Measurements from ENCODE around the gene UBQLN4. TPM values are rescaled to one million over a fixed set of nuclear protein-coding genes. Genes with fewer than 3 reads are reported as not detected.

UBQLN4 gene
- total RNA-seq, 4 donors from 2014 or later = 16.3 to 22.5 (median 21.4) TPM

DNA sequence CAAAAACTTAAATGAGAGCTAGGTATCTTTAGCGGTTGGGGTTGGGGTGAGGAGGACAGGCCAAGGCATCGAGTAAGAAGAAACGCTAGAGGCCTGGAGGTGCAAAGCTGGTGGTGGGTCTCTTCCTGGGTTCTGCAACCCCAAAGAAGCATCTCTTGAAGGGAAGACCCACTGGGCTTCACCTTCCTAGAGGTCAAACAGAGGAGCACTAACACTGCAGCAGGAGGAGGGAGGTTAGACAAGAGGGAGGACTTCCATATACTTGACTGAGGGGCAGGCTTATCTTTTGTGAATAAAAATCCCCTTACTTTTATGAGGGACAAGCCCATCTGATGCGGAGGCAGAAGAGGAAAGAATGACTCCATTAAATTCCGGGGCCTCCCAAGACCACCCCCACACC is 26.2 kb upstream of the UBQLN4 start:
- Histone ChIP-seq H3K27me3 (no peaks in the 10 kb centered on the region), H3K9me3 (no peaks in the 10 kb centered on the region), H3K27ac (no peak overlapping the region), H3K36me3 (no peaks in the 10 kb centered on the region), H3K4me1 (peaks cover 0 to 17% (median 6%) of the 10 kb centered on the region in 4 donors), H3K4me3 (no peak overlapping the region)
- no peak for DNase-seq
- no peak for TF ChIP-seq POLR2A (IDR thresholded peaks at IDR 0.05)
- TF ChIP-seq CTCF (IDR thresholded peaks at IDR 0.05) = no peak

- Histone ChIP-seq H3K27ac (no peak overlapping the region), H3K9me3 (no peaks in the 10 kb centered on the region), H3K4me3 (no peak overlapping the region), H3K4me1 (peaks cover 0 to 17% (median 6%) of the 10 kb centered on the region in 4 donors), H3K27me3 (no peaks in the 10 kb centered on the region), H3K36me3 (no peaks in the 10 kb centered on the region)
- no peak for DNase-seq
- TF ChIP-seq POLR2A (IDR thresholded peaks at IDR 0.05) = no peak
- TF ChIP-seq CTCF (IDR thresholded peaks at IDR 0.05) = no peak
These were observed 25.1 kb upstream of the UBQLN4 start for GRCh38 chr1:156078728-156079127.

DNA sequence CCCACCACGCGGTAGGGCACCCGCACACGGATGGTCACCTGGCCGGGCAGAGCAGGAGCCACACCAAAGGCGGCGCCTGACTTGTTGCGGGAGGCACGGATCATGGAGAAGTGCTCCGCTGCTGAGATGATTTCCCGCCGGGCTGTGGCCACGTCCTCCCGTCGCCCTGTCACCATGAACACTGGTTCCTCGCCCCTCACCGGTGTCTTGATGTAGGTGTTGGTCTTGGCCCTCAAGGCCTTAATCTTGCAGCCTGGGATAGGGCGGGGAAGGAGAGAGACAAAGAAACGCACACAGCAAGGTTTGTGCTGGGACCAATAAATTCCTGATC is 23.8 kb upstream of the UBQLN4 start:
- H3K27me3 ChIP-seq = no peaks in the 10 kb centered on the region
- TF ChIP-seq POLR2A (IDR thresholded peaks at IDR 0.05) = no peak
- TF ChIP-seq CTCF (IDR thresholded peaks at IDR 0.05) = no peak
- H3K4me3 ChIP-seq = no peak overlapping the region
- peaks cover 0 to 10% (median 3%) of the 10 kb centered on the region in 4 donors for H3K4me1 ChIP-seq
- DNase-seq = no peak
- peak overlapping the region in 1 of 4 donors; percentile 38 for H3K27ac ChIP-seq
- H3K9me3 ChIP-seq = no peaks in the 10 kb centered on the region
- no peaks in the 10 kb centered on the region for H3K36me3 ChIP-seq

DNA sequence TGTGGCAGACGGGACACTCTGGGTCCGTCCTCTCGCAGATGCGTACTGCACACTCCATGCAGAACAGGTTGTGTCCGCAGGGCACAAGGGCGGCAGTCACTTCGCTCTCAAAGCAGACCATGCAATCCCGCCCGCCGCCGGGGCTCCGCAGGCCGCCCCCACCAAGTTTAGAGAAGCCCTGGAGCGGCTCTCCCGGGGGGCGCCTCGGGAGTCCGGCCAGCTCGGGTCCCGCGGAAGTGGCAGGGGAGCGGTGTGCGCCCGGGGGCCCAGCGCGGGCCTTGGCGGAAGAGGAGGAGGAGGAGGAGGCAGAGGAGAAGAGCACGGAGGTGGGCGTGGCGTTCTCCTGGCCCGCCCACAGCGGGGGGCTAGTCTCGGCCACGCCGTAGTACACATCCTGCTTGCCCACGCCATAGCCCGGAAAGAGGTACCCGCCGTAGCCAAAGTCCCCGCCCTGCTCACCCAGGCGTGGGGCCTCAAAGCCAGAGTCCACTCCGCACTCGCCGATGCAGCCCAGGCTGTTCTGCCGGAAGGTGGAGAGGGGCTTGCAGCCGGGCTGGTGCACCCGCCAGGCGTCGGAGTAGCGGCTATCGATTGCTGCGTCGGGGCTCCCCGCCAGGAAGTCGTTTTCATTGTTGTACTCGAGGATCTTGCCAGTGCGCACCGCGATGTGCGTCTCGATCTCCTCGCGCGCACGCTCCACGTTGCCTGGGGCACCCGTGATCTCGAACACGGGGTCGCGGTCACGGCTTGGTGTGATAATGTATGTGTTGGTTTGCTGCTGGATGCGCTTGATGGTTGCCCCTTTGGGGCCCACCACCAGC is 23.2 kb upstream of the UBQLN4 start:
- Histone ChIP-seq H3K36me3 (no peaks in the 10 kb centered on the region), H3K27ac (peak overlapping the region in 2 of 4 donors; percentile 30 to 38), H3K9me3 (no peaks in the 10 kb centered on the region), H3K4me3 (peak overlapping the region; percentile 41 to 48 (median 46)), H3K4me1 (peaks cover 0 to 5% (median under 1%) of the 10 kb centered on the region in 4 donors), H3K27me3 (no peaks in the 10 kb centered on the region)
- no peak for TF ChIP-seq CTCF (IDR thresholded peaks at IDR 0.05)
- no peak for TF ChIP-seq POLR2A (IDR thresholded peaks at IDR 0.05)
- peak in 2 of 3 donors; percentile 60 to 73 for DNase-seq

GRCh38 chr1:156075775-156076204 is 22.2 kb upstream of the UBQLN4 start:
- no peak overlapping the region for H3K27ac ChIP-seq
- no peaks in the 10 kb centered on the region for H3K27me3 ChIP-seq
- TF ChIP-seq POLR2A (IDR thresholded peaks at IDR 0.05) (no peak), CTCF (IDR thresholded peaks at IDR 0.05) (no peak)
- DNase-seq = no peak
- H3K9me3 ChIP-seq = no peaks in the 10 kb centered on the region
- H3K4me1 ChIP-seq = no peaks in the 10 kb centered on the region
- no peaks in the 10 kb centered on the region for H3K36me3 ChIP-seq
- peak overlapping the region in 2 of 4 donors; percentile 46 to 48 for H3K4me3 ChIP-seq
